Breast epithelium (tissue), 4 donors: ENCODE data around the gene NRAS. TPM values are rescaled to one million over a fixed set of nuclear protein-coding genes. Genes with fewer than 3 reads are reported as not detected.

Source experiments
- DNase-seq, 2 donors: peaks; one replicate each; pipeline ENCODE4 v3.0.0-alpha.2; 2019; ENCODE audit warnings: low spot score in 2 of 2
- H3K27ac ChIP-seq, 2 donors: fragments of 200-600 bp; sonication (generic) in 1 of 2; one replicate each; pipeline ENCODE4 v1.5.1; 2016 to 2019; ENCODE audit warnings: mild to moderate bottlenecking in 1 of 2
- H3K27me3 ChIP-seq, 2 donors: fragments of 200-600 bp; sonication (generic) in 1 of 2; one replicate each; pipeline versions ENCODE4 v1.5.1 to v1.6.0; 2017 to 2019; ENCODE audit warnings: control low read depth in 1 of 2, mild to moderate bottlenecking in 1 of 2
- H3K36me3 ChIP-seq: fragments of 200-600 bp; one replicate; pipeline ENCODE4 v1.5.1; 2019
- H3K4me1 ChIP-seq, 2 donors: fragments of 200-600 bp; sonication (generic); one replicate each; pipeline ENCODE4 v1.5.1; 2016 to 2019; ENCODE audit warnings: control low read depth in 1 of 2
- H3K4me3 ChIP-seq, 3 donors: fragments of 200-600 bp; sonication (generic); 1 replicate in 2 of 3; 2 replicates in 1 of 3; pipeline ENCODE4 v1.5.1; 2016 to 2019; ENCODE audit warnings: mild to moderate bottlenecking in 3 of 3, moderate library complexity in 2 of 3
- H3K9me3 ChIP-seq, 2 donors: fragments of 200-600 bp; sonication (generic) in 1 of 2; one replicate each; pipeline ENCODE4 v1.5.1; 2016 to 2019; ENCODE audit warnings: control low read depth in 1 of 2
- CTCF ChIP-seq, 3 donors: fragments of 450-650 bp; IDR thresholded peaks; one replicate each; pipeline ENCODE4 v1.5.1; 2016 to 2017; ENCODE audit warnings: antibody characterized with exemption in 3 of 3, mild to moderate bottlenecking in 3 of 3, moderate library complexity in 3 of 3
- POLR2A ChIP-seq: fragments of 450-650 bp; IDR thresholded peaks from one replicate; pipeline ENCODE4 v1.6.1; 2016; ENCODE audit warnings: antibody characterized with exemption, mild to moderate bottlenecking, moderate library complexity
- POLR2AphosphoS5 ChIP-seq, 3 donors: sonication (generic); formaldehyde crosslinking; IDR thresholded peaks; one replicate each; pipeline ENCODE4 v1.6.1; 2017; ENCODE audit warnings: antibody characterized with exemption in 3 of 3
- intact Hi-C: fragments of 100-400 bp; cut with DNase I; formaldehyde crosslinking; loops from one replicate; pipeline ENCODE4 v1.15.1; 2023; ENCODE audit warnings: low total_unique reads
- total RNA-seq, 3 donors: library from RNA; depleted of rRNA; stranded (reverse); fragments of >200 nt; gene quantifications; one replicate each; pipeline ENCODE4 v1.1.0, GENCODE V29; 2016

NRAS gene
- total RNA-seq, 3 donors from 2014 or later: 23.4 to 27.4 (median 25.6) TPM

- no peak overlapping the region for H3K27ac ChIP-seq
- no peaks in the 10 kb centered on the region for H3K36me3 ChIP-seq
- intact Hi-C loops: no loop called here
- no peaks in the 10 kb centered on the region for H3K27me3 ChIP-seq
- H3K4me1 ChIP-seq: no peaks in the 10 kb centered on the region
- H3K9me3 ChIP-seq: no peaks in the 10 kb centered on the region
- TF ChIP-seq POLR2AphosphoS5 (IDR thresholded peaks at IDR 0.05) (no peak), CTCF (IDR thresholded peaks at IDR 0.05) (no peak), POLR2A (no peak)
- H3K4me3 ChIP-seq: no peak overlapping the region
- no peak for DNase-seq
Observed at GRCh38 chr1:114694540-114695310, 21.8 kb downstream of the NRAS start.

- Histone ChIP-seq H3K4me3 (no peak overlapping the region), H3K9me3 (no peaks in the 10 kb centered on the region), H3K36me3 (no peaks in the 10 kb centered on the region), H3K27me3 (peaks cover 0 to 1% of the 10 kb centered on the region in 2 donors), H3K4me1 (no peaks in the 10 kb centered on the region), H3K27ac (no peak overlapping the region)
- DNase-seq: no peak
- no peak for TF ChIP-seq CTCF (IDR thresholded peaks at IDR 0.05)
- no peak for TF ChIP-seq POLR2AphosphoS5 (IDR thresholded peaks at IDR 0.05)
- no peak for TF ChIP-seq POLR2A
- intact Hi-C loops: no loop called here
Observed at GRCh38 chr1:114692947-114693346, 23.6 kb downstream of the NRAS start.

- Histone ChIP-seq H3K4me3 (no peak overlapping the region), H3K27ac (no peak overlapping the region), H3K9me3 (no peaks in the 10 kb centered on the region), H3K36me3 (no peaks in the 10 kb centered on the region), H3K4me1 (no peaks in the 10 kb centered on the region), H3K27me3 (peaks cover 0 to 7% of the 10 kb centered on the region in 2 donors)
- TF ChIP-seq POLR2A (no peak), CTCF (IDR thresholded peaks at IDR 0.05) (no peak), POLR2AphosphoS5 (IDR thresholded peaks at IDR 0.05) (no peak)
- intact Hi-C loops: no loop called here
- DNase-seq: no peak
Observed at GRCh38 chr1:114691061-114691460, 25.5 kb downstream of the NRAS start.

- Histone ChIP-seq H3K9me3 (no peaks in the 10 kb centered on the region), H3K36me3 (no peaks in the 10 kb centered on the region), H3K27ac (no peak overlapping the region), H3K4me3 (no peak overlapping the region), H3K4me1 (no peaks in the 10 kb centered on the region), H3K27me3 (peaks cover 0 to 7% of the 10 kb centered on the region in 2 donors)
- no peak for DNase-seq
- intact Hi-C loops: no loop called here
- TF ChIP-seq POLR2A: no peak
- TF ChIP-seq POLR2AphosphoS5 (IDR thresholded peaks at IDR 0.05): no peak
- TF ChIP-seq CTCF (IDR thresholded peaks at IDR 0.05): no peak
Observed at GRCh38 chr1:114690148-114690547, 26.4 kb downstream of the NRAS start.

- intact Hi-C loops: no loop called here
- H3K27ac ChIP-seq: no peak overlapping the region
- no peaks in the 10 kb centered on the region for H3K4me1 ChIP-seq
- no peaks in the 10 kb centered on the region for H3K36me3 ChIP-seq
- H3K4me3 ChIP-seq: no peak overlapping the region
- no peaks in the 10 kb centered on the region for H3K9me3 ChIP-seq
- TF ChIP-seq CTCF (IDR thresholded peaks at IDR 0.05): no peak
- no peak for TF ChIP-seq POLR2A
- TF ChIP-seq POLR2AphosphoS5 (IDR thresholded peaks at IDR 0.05): no peak
- peaks cover 0 to 7% of the 10 kb centered on the region in 2 donors for H3K27me3 ChIP-seq
- DNase-seq: no peak
Observed at GRCh38 chr1:114688526-114688925, 28.0 kb downstream of the NRAS start.
